Small intestine (tissue), 7 donors: Measurements from ENCODE around the gene SWAP70. TPM values are rescaled to one million over a fixed set of nuclear protein-coding genes. Genes with fewer than 3 reads are reported as not detected.
"Not testable (repeated sequence)": the region's sequence is repeated elsewhere in the genome, so short reads cannot be mapped to it uniquely, and the experiment has no call there.

ENCODE experiments used
- DNase-seq, 2 donors: peaks; one replicate each; pipeline versions ENCODE4 v3.0.0 to v3.0.0-alpha.2; 2013
- FAIRE-seq: peaks from 2 replicates; lab custom pipeline; 2012; peaks lifted over from hg19 to GRCh38; lab: Jason Lieb, UNC
- H3K27ac ChIP-seq, 3 donors: one replicate each; pipeline ENCODE4 v1.5.1; 2013; ENCODE audit warnings: low read length in 2 of 3, mild to moderate bottlenecking in 2 of 3, control low read depth in 1 of 3, inconsistent platforms in 1 of 3, low read depth in 1 of 3, moderate library complexity in 1 of 3
- H3K27me3 ChIP-seq, 3 donors: one replicate each; pipeline ENCODE4 v1.6.1; 2013; ENCODE audit warnings: low read length in 3 of 3, inconsistent platforms in 1 of 3; ENCODE audit not compliant: control insufficient read depth in 3 of 3, insufficient read depth in 3 of 3
- H3K36me3 ChIP-seq, 3 donors: one replicate each; pipeline ENCODE4 v1.6.1; 2013; ENCODE audit warnings: low read length in 3 of 3, inconsistent platforms in 1 of 3, low read depth in 1 of 3, mild to moderate bottlenecking in 1 of 3, moderate library complexity in 1 of 3; ENCODE audit not compliant: control insufficient read depth in 3 of 3, insufficient read depth in 2 of 3
- H3K4me1 ChIP-seq, 3 donors: one replicate each; pipeline ENCODE4 v1.6.1; 2013; ENCODE audit warnings: low read length in 2 of 3, inconsistent platforms in 1 of 3, low read depth in 1 of 3, mild to moderate bottlenecking in 1 of 3, moderate library complexity in 1 of 3; ENCODE audit not compliant: control insufficient read depth in 3 of 3, insufficient read depth in 2 of 3
- H3K4me3 ChIP-seq, 3 donors: one replicate each; pipeline ENCODE4 v1.5.1; 2013; ENCODE audit warnings: low read length in 3 of 3, control low read depth in 1 of 3, inconsistent platforms in 1 of 3, low read depth in 1 of 3, mild to moderate bottlenecking in 1 of 3, moderate library complexity in 1 of 3
- H3K9me3 ChIP-seq, 2 donors: one replicate each; pipeline ENCODE4 v1.6.1; 2013; ENCODE audit warnings: low read depth in 1 of 2, low read length in 1 of 2; ENCODE audit not compliant: control insufficient read depth in 2 of 2, insufficient read depth in 1 of 2
- WGBS, 3 donors: extraction: QIAGEN DNeasy Blood & Tissue Kit; methylation state at CpG; one replicate each; pipeline ENCODE4 v1.1.7; 2013; 5-methylcytosine and 5-hydroxymethylcytosine counted together
- polyA plus RNA-seq, 4 donors: library from polyadenylated mRNA; stranded (reverse) in 3 of 4; unstranded in 1 of 4; fragments of 200-250 nt in 3 of 4; fragments of 120-200 nt in 1 of 4; gene quantifications; one replicate each; pipeline versions ENCODE4 v1.2.1 to v1.2.3, GENCODE V29; 2013
- donor health status: healthy with polysubstance abuse.
- donor health status: control.
- donor health status: control.
- donor health status: Bipolar disorder and iron deficiency.
- donor health status: healthy.

Gene SWAP70
- polyA plus RNA-seq, 4 donors: 12.2 to 20.0 (median 12.6) TPM

DNA sequence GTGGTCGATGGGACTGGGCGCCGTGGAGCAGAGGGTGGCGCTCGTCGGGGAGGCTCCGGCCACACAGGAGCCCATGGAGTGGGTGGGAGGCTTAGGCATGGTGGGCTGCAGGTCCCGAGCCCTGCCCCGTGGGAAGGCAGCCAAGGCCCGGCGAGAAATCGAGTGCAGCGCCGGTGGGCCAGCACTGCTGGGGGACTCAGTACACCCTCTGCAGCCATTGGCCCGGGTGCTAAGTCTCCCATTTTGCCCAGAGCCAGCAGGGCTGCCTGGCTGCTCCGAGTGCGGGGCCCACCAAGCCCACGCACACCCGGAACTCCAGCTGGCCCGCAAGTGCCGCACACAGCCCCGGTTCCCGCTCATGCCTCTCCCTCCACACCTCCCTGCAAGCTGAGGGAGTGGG is 40.8 kb upstream of the SWAP70 start:
- WGBS, 3 donors: 92 to 96% (median 95%) methylated on average over 17 to 23 of the region's 23 CpGs
- FAIRE-seq, H3K27ac ChIP-seq, H3K4me1 ChIP-seq, DNase-seq, H3K27me3 ChIP-seq, H3K4me3 ChIP-seq, H3K36me3 ChIP-seq, H3K9me3 ChIP-seq: not testable (repeated sequence)

DNA sequence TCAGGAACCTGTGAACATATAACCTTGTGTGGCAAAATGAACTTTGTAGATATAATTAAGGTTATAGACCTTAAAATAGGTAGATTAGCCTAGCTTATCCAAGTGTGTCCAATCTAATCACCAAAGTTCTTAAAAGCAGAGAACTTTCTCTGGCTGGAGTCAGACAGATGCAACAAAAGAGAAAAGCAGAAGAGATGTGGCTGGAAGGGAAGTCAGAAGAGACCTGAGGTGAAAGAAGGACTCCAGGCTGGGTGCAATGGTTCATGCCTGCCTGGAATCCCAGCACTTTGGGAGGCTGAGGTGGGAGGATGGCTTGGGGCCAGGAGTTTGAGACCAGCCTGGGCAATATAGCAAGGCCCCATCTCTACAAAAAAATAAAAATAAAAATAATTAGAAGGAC is 39.4 kb upstream of the SWAP70 start:
- DNase-seq: no peak
- H3K4me1 ChIP-seq: no peaks in the 10 kb centered on the region
- no peak for FAIRE-seq
- H3K36me3 ChIP-seq: no peaks in the 10 kb centered on the region
- H3K27me3 ChIP-seq: no peaks in the 10 kb centered on the region
- H3K9me3 ChIP-seq: no peaks in the 10 kb centered on the region
- H3K4me3 ChIP-seq: no peak overlapping the region
- no peak overlapping the region for H3K27ac ChIP-seq

DNA sequence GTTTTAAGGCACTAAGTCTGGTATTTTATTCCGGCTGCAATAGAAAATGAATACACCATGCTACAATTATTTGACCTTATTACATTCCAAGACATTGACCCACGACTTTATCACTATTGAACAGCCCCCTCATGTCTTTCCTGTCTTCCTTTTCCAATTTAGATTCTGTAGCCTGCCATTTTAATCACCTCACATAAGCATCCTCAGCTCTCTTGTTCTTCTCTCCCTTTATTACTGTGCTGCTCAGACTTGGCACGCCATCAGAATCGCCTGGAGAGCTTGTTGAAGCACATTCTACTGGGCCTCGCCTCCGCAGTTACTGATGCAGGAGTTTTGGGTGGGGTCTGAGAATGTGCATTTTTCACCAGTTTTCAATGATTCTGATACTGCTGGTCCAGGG is 38.7 kb upstream of the SWAP70 start:
- FAIRE-seq (no peak), DNase-seq (no peak)
- WGBS, 3 donors: 67 to 85% (median 71%) methylated on average over 6 of the region's 6 CpGs
- Histone ChIP-seq H3K36me3 (no peaks in the 10 kb centered on the region), H3K4me1 (no peaks in the 10 kb centered on the region), H3K27me3 (no peaks in the 10 kb centered on the region), H3K9me3 (no peaks in the 10 kb centered on the region), H3K4me3 (no peak overlapping the region), H3K27ac (no peak overlapping the region)

GRCh38 chr11:9625728-9626127 is 38.1 kb upstream of the SWAP70 start:
- no peak for FAIRE-seq

DNA sequence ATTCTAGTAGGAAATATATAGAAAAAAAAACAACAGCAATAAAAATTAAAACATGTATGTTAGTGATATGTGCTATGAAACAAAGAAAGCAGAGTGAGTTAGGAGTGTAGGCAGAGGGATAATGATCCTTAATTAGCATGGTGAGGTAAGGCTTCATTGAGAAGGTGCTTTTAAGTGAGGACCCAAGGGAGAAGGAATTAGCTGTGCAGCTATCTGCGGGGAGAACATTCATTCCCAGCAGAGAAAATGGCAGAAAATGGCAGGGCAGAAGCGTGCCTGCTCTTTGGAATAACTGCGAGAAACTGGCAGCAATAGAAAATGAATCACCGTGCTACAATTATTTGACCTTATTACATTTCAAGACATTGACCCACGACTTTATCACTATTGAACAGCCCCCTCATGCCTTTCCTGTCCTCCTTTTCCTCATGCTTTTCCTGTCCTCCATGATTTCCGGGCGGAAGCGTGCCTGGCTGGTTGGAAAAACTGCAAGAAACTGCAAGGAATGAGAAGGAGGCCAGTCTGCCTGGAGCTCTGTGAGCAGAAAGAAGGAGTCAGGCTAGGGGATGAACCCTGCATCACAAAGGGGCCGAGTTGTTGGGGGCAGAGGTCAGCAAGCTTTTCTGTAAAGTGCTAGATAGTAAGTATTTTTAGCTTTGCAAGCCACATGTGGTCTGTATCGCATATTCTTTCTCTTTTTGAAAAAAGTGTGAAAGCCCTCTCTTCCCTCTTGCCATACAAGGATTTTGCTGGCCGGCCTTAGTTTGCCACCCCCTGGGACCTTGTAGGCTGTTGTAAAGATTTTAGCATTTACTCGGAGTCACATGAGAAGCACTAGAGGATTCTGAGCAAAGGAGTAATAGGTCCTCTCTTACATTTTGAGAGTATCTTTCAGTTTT is 37.1 kb upstream of the SWAP70 start:
- Histone ChIP-seq H3K4me3 (no peak overlapping the region), H3K36me3 (no peaks in the 10 kb centered on the region), H3K27ac (no peak overlapping the region), H3K4me1 (no peaks in the 10 kb centered on the region), H3K9me3 (no peaks in the 10 kb centered on the region), H3K27me3 (no peaks in the 10 kb centered on the region)
- DNase-seq (no peak), FAIRE-seq (no peak)
- 71 to 79% (median 77%) methylated on average over 12 of the region's 12 CpGs for WGBS, 3 donors

More at GRCh38 chr11:9625728-9626127, 38.1 kb upstream of the SWAP70 start:
- Histone ChIP-seq H3K4me1 (no peaks in the 10 kb centered on the region), H3K4me3 (no peak overlapping the region), H3K27ac (no peak overlapping the region), H3K27me3 (no peaks in the 10 kb centered on the region), H3K9me3 (no peaks in the 10 kb centered on the region), H3K36me3 (no peaks in the 10 kb centered on the region)
- DNase-seq: no peak
- WGBS, 3 donors: 72 to 77% (median 73%) methylated on average over 3 of the region's 3 CpGs

DNA sequence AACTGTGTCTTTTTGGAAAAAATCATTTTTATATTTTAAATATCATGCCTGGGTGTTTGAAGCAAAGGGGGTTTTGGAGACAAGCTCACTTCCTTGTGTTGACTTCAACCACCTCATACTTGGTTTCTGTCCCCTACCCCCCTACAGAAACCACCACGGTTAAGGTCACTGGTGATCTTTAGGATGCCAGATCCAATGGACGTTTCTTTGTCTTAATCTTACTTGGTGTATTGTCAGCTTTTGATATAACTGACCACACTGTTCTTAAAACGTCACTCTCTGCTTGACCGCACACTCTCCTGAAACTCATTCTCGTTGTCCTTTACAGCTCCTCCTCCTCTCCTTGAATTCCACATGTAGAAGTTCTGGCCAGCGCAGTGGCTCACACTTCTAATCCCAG is 34.8 kb upstream of the SWAP70 start:
- Histone ChIP-seq H3K27me3 (no peaks in the 10 kb centered on the region), H3K27ac (no peak overlapping the region), H3K36me3 (no peaks in the 10 kb centered on the region), H3K4me1 (no peaks in the 10 kb centered on the region), H3K4me3 (no peak overlapping the region), H3K9me3 (no peaks in the 10 kb centered on the region)
- no peak for DNase-seq
- FAIRE-seq: no peak
- WGBS, 3 donors: 87 to 91% (median 89%) methylated on average over 6 of the region's 6 CpGs

DNA sequence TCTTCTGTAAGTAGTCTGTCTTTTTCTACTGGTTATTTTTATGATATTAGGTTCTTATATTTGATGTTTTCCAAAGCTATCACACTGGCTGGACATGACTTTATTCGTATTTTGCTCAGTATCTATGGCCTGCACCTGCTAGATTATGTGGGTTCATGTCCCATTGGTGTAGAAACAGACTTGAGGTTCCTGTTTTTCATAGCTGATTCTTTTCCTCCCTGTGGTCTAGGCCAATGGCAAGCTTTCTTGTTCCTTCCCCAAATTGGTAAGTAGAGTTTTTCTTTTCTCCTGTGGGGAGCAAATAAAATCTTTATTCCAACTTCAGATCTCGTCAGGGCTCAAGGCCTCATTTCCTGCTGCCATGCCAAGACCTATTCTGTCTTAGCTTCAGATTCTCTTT is 30.2 kb upstream of the SWAP70 start:
- peaks cover 0 to 7% (median 2%) of the 10 kb centered on the region in 3 donors for H3K4me1 ChIP-seq
- H3K36me3 ChIP-seq: no peaks in the 10 kb centered on the region
- no peak for DNase-seq
- FAIRE-seq: no peak
- no peaks in the 10 kb centered on the region for H3K9me3 ChIP-seq
- WGBS, 3 donors: 64 to 79% (median 78%) methylated on average over 2 of the region's 2 CpGs
- no peak overlapping the region for H3K27ac ChIP-seq
- H3K4me3 ChIP-seq: no peak overlapping the region
- no peaks in the 10 kb centered on the region for H3K27me3 ChIP-seq

- no peak overlapping the region for H3K27ac ChIP-seq
- no peaks in the 10 kb centered on the region for H3K27me3 ChIP-seq
- no peaks in the 10 kb centered on the region for H3K9me3 ChIP-seq
- H3K4me1 ChIP-seq: peaks cover 0 to 16% (median 2%) of the 10 kb centered on the region in 3 donors
- no peak for FAIRE-seq
- DNase-seq: peak; percentile 27 to 80
- H3K4me3 ChIP-seq: no peak overlapping the region
- WGBS, 3 donors: 81 to 95% (median 86%) methylated on average over 1 of the region's 1 CpG
- H3K36me3 ChIP-seq: no peaks in the 10 kb centered on the region
These were observed 27.2 kb upstream of the SWAP70 start for GRCh38 chr11:9636691-9637090.
